OCI-LY7 (cell line): ENCODE data around the gene PDZRN4. TPM values are rescaled to one million over a fixed set of nuclear protein-coding genes. Genes with fewer than 3 reads are reported as not detected.
A peak's percentile ranks its signal among the peaks of the same experiment; 100 is the strongest.

Experiments
- BruUV-seq: library from RNA; stranded (reverse); fragments of 400-500 nt; replicated peaks from 2 replicates; lab custom pipeline; 2021; lab: Mats Ljungman, UMichigan
- CTCF ChIA-PET: fragments of 300-600 bp; sonication (Branson Sonifier 250); formaldehyde crosslinking; loops from one replicate; lab custom pipeline; 2022; ENCODE audit warnings: antibody characterized with exemption; ENCODE audit not compliant: unreplicated experiment; lab: Charles Lee
- POLR2A ChIA-PET: fragments of 300-600 bp; sonication (Branson Sonifier 250); formaldehyde crosslinking; loops from one replicate; lab custom pipeline; 2022; ENCODE audit warnings: antibody characterized with exemption; lab: Charles Lee
- DNase-seq: peaks from one replicate; pipeline ENCODE4 v3.0.0-alpha.2; 2015; ENCODE audit warnings: low spot score
- H2AFZ ChIP-seq: fragments of 200-600 bp; sonication (generic), shearing (Covaris generic); 2 replicates; pipeline ENCODE4 v1.6.1; 2014; ENCODE audit warnings: mild to moderate bottlenecking, antibody characterized with exemption, low read length, moderate library complexity
- H3K27ac ChIP-seq: fragments of 200-600 bp; sonication (generic); 2 replicates; pipeline ENCODE4 v1.5.1; 2014; ENCODE audit warnings: mixed run types, low read depth, mild to moderate bottlenecking, moderate library complexity, low read length, inconsistent platforms; ENCODE audit not compliant: poor library complexity, severe bottlenecking
- H3K36me3 ChIP-seq: fragments of 200-600 bp; sonication (generic); 2 replicates; pipeline ENCODE4 v1.6.1; 2014; ENCODE audit warnings: mild to moderate bottlenecking, antibody characterized with exemption, low read length, moderate library complexity, mixed read lengths; ENCODE audit not compliant: insufficient read depth
- H3K4me1 ChIP-seq: fragments of 200-600 bp; sonication (generic); 2 replicates; pipeline ENCODE4 v1.5.1; 2014; ENCODE audit warnings: mild to moderate bottlenecking, low read length; ENCODE audit not compliant: insufficient read depth, poor library complexity, severe bottlenecking
- H3K4me2 ChIP-seq: fragments of 200-600 bp; sonication (generic); 2 replicates; pipeline ENCODE4 v1.6.1; 2014; ENCODE audit warnings: mild to moderate bottlenecking, low read length
- H3K4me3 ChIP-seq: fragments of 200-600 bp; sonication (generic); 2 replicates; pipeline ENCODE4 v1.5.1; 2014; ENCODE audit warnings: mild to moderate bottlenecking, low read depth, low read length; ENCODE audit not compliant: poor library complexity, severe bottlenecking
- H3K79me2 ChIP-seq: fragments of 200-600 bp; sonication (generic); 2 replicates; pipeline ENCODE4 v1.6.1; 2016; ENCODE audit warnings: low read depth, mild to moderate bottlenecking, low read length, moderate library complexity, mixed read lengths; ENCODE audit not compliant: insufficient read depth
- H3K9me2 ChIP-seq: fragments of 200-600 bp; sonication (generic); 2 replicates; pipeline ENCODE4 v1.6.1; 2016; ENCODE audit warnings: mild to moderate bottlenecking, low read length, mixed read lengths; ENCODE audit not compliant: insufficient read depth
- H3K9me3 ChIP-seq: fragments of 200-600 bp; sonication (generic); 2 replicates; pipeline ENCODE4 v1.6.1; 2014; ENCODE audit warnings: mild to moderate bottlenecking, mixed run types, low read length, mixed read lengths
- H4K20me1 ChIP-seq: fragments of 200-600 bp; sonication (generic); 2 replicates; pipeline ENCODE4 v1.6.1; 2014; ENCODE audit warnings: mild to moderate bottlenecking, antibody characterized with exemption, low read length, moderate library complexity, mixed read lengths; ENCODE audit not compliant: insufficient read depth
- EZH2phosphoT487 ChIP-seq: fragments of 200-600 bp; sonication (generic); IDR thresholded peaks from 2 replicates; pipeline ENCODE4 v1.6.1; 2018; ENCODE audit warnings: low read depth, borderline replicate concordance, mild to moderate bottlenecking, mixed run types, antibody characterized with exemption, low read length, moderate library complexity, mixed read lengths
- intact Hi-C: fragments of 100-400 bp; cut with micrococcal nuclease; formaldehyde crosslinking; loops from one replicate; pipeline ENCODE4 v1.10.0; 2022; ENCODE audit not compliant: unreplicated experiment
- total RNA-seq, 2 experiments: library from RNA; depleted of rRNA in 1 of 2; stranded (reverse); fragments of >200 nt in 1 of 2; shearing (Covaris generic) in 1 of 2; gene quantifications; 2 replicates each; pipeline ENCODE4 v1.2.3, GENCODE V29; 2014 to 2022
- TF ChIP-seq, protein P1 (sequence below): fragments of 200-600 bp; sonication (generic); conservative IDR thresholded peaks from 2 replicates; pipeline ENCODE4 v1.5.1; 2014; ENCODE audit warnings: mild to moderate bottlenecking, antibody characterized with exemption, low read length, moderate library complexity, mixed read lengths

PDZRN4 gene
- total RNA-seq, 2 experiments from 2014 or later = 6.8 to 16.8 TPM

DNA sequence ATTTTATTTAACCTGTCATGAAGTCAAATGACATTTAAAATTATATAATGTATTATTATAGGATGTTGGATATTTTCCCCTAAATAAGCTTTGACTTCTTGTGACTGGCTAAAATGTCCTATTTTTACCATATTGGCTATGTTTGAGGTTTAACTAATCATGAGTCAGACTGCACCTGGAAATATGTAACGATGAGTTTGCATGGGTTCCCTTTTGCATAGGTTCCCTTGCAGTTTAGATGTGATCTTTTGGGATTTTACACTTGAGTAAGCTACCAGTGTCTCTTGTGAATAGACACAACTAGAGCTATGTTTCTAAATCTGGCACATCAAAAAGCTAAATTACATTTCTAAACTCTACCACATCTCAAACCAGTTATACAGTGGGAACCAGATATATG lies 5.2 kb downstream of the PDZRN4 start:
- no peaks in the 10 kb centered on the region for H3K36me3 ChIP-seq
- TF ChIP-seq, protein P1, sequence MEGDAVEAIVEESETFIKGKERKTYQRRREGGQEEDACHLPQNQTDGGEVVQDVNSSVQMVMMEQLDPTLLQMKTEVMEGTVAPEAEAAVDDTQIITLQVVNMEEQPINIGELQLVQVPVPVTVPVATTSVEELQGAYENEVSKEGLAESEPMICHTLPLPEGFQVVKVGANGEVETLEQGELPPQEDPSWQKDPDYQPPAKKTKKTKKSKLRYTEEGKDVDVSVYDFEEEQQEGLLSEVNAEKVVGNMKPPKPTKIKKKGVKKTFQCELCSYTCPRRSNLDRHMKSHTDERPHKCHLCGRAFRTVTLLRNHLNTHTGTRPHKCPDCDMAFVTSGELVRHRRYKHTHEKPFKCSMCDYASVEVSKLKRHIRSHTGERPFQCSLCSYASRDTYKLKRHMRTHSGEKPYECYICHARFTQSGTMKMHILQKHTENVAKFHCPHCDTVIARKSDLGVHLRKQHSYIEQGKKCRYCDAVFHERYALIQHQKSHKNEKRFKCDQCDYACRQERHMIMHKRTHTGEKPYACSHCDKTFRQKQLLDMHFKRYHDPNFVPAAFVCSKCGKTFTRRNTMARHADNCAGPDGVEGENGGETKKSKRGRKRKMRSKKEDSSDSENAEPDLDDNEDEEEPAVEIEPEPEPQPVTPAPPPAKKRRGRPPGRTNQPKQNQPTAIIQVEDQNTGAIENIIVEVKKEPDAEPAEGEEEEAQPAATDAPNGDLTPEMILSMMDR = no peak
- no peak for TF ChIP-seq EZH2phosphoT487
- BruUV-seq = no TSS peak
- no peak overlapping the region for H2AFZ ChIP-seq
- no peak for DNase-seq
- H3K4me2 ChIP-seq = no peak overlapping the region
- H4K20me1 ChIP-seq = no peaks in the 10 kb centered on the region
- no peak overlapping the region for H3K4me3 ChIP-seq
- no peaks in the 10 kb centered on the region for H3K9me3 ChIP-seq
- intact Hi-C loops = no loop called here
- CTCF ChIA-PET = no interaction called here
- H3K9me2 ChIP-seq = no peaks in the 10 kb centered on the region
- no peaks in the 10 kb centered on the region for H3K79me2 ChIP-seq
- no peaks in the 10 kb centered on the region for H3K4me1 ChIP-seq
- no peak overlapping the region for H3K27ac ChIP-seq
- POLR2A ChIA-PET = interaction anchor here (0.7 to 2.3 kb wide), 2 partner anchors 12 to 1567 kb away, joined by 3 to 5 read pairs; no protein-coding TSS in a partner anchor

DNA sequence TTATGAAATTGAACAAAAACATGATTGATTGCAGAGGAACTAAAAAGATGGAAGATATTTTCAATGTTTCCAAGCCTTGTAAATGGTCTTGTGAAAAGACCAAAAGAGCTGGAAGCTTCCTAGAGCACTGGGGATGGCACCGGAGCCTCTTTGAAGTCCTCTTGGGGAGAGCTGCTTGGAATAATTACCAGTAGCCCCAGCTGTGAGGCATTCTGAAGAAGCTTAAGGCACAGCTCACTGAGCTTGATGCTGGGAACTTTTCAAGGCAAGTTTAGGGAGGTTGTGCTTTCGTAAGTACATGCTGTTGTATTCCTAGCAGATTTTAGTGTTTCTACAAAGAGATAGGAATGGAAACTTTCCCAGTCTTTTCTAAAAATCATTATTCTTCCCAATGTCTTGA lies 13.9 kb downstream of the PDZRN4 start:
- H3K4me3 ChIP-seq = no peak overlapping the region
- no peak overlapping the region for H3K27ac ChIP-seq
- TF ChIP-seq, protein P1 = no peak
- TF ChIP-seq EZH2phosphoT487 = no peak
- H3K36me3 ChIP-seq = no peaks in the 10 kb centered on the region
- no peaks in the 10 kb centered on the region for H4K20me1 ChIP-seq
- ChIA-PET CTCF (no interaction called here), POLR2A (interaction anchor here (1.3 kb wide), 1 partner anchor 16 kb away, joined by 3 read pairs; no protein-coding TSS in a partner anchor)
- no peak overlapping the region for H3K4me2 ChIP-seq
- no peak for DNase-seq
- BruUV-seq = no TSS peak
- H3K79me2 ChIP-seq = no peaks in the 10 kb centered on the region
- H3K4me1 ChIP-seq = no peaks in the 10 kb centered on the region
- no peak overlapping the region for H2AFZ ChIP-seq
- H3K9me2 ChIP-seq = no peaks in the 10 kb centered on the region
- H3K9me3 ChIP-seq = no peaks in the 10 kb centered on the region
- intact Hi-C loops = no loop called here

DNA sequence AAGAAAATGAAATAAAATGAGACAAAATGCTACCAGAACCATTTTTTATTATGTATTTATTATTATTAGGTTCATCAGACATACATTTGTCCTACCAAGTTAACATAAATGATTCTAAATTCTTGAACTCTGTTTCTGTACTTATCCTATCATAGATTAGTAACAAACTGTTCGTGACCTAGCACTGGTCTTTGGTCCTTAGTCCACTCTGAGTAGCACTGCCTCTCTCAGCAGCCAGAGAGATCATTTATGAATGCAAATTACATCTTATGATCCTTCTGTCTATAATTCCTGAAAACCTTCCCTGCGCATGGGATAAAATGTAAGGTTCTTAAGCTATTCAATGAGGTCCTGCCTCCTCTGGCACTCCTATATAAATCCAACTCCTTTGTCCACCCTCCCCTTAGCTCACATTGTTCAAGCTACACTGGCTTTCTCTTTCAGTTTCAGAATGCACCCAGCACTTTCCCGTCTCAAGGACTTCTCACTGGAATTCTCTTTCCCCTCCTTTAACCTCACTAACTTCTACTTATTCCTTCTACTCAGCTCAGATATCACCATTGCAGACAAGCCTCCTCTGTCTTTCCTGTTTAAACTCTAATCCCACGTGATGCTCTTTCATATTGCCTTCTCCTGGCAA lies 17.1 kb downstream of the PDZRN4 start:
- intact Hi-C loops = no loop called here
- Histone ChIP-seq H3K4me2 (0 out of 2 replicates have a peak overlapping the region, but pooled peaks have one; percentile 13), H3K36me3 (no peaks in the 10 kb centered on the region), H3K4me3 (no peak overlapping the region), H3K4me1 (no peaks in the 10 kb centered on the region), H3K9me2 (no peaks in the 10 kb centered on the region), H3K79me2 (no peaks in the 10 kb centered on the region), H3K9me3 (no peaks in the 10 kb centered on the region), H4K20me1 (no peaks in the 10 kb centered on the region), H2AFZ (no peak overlapping the region), H3K27ac (no peak overlapping the region)
- no peak for DNase-seq
- CTCF ChIA-PET = no interaction called here
- POLR2A ChIA-PET = interaction anchor here (1.6 kb wide), 1 partner anchor 13 kb away, joined by 5 read pairs; no protein-coding TSS in a partner anchor
- no TSS peak for BruUV-seq
- TF ChIP-seq, protein P1 = no peak
- TF ChIP-seq EZH2phosphoT487 = no peak
